Fibroblast of skin of left biceps (primary cell): ENCODE measurements around the gene PTBP2.

Source experiments
- DNase-seq, 2 experiments: peaks; one replicate each; pipeline ENCODE4 v3.0.0-alpha.2; 2013; ENCODE audit warnings: low read depth in 2 of 2

Gene PTBP2

GRCh38 chr1:96721416-96722160 lies at the start of gene PTBP2:
PTBP2 (plus strand) TSS chr1:96721784; CDS start chr1:96721865, 81 bp downstream.
- peak; percentile 53 to 57 for DNase-seq

- no peak for DNase-seq
These were observed 46.7 kb upstream of the PTBP2 start for GRCh38 chr1:96674915-96675314.

- DNase-seq: no peak
These were observed 39.5 kb upstream of the PTBP2 start for GRCh38 chr1:96682056-96682455.

GRCh38 chr1:96683931-96684330 lies 37.7 kb upstream of the PTBP2 start:
- no peak for DNase-seq

- no peak for DNase-seq
These were observed 36.8 kb upstream of the PTBP2 start for GRCh38 chr1:96684744-96685143.

GRCh38 chr1:96688767-96689166 lies 32.8 kb upstream of the PTBP2 start:
- no peak for DNase-seq

GRCh38 chr1:96695954-96696353 lies 25.6 kb upstream of the PTBP2 start:
- no peak for DNase-seq

- DNase-seq: no peak
These were observed 23.1 kb upstream of the PTBP2 start for GRCh38 chr1:96698342-96698983.

GRCh38 chr1:96703186-96703585 lies 18.4 kb upstream of the PTBP2 start:
- DNase-seq: no peak

- DNase-seq: no peak
These were observed 14.6 kb upstream of the PTBP2 start for GRCh38 chr1:96707023-96707422.

GRCh38 chr1:96708482-96708881 lies 13.1 kb upstream of the PTBP2 start:
- no peak for DNase-seq

- DNase-seq: no peak
These were observed 10.7 kb upstream of the PTBP2 start for GRCh38 chr1:96710708-96711477.

- DNase-seq: no peak
These were observed 7.9 kb upstream of the PTBP2 start for GRCh38 chr1:96713649-96714048.

GRCh38 chr1:96714881-96715280 lies 6.7 kb upstream of the PTBP2 start:
- DNase-seq: no peak

GRCh38 chr1:96715482-96715881 lies 6.1 kb upstream of the PTBP2 start:
- no peak for DNase-seq

GRCh38 chr1:96721053-96721415 lies 550 bp upstream of the PTBP2 start:
- DNase-seq: peak in 1 of 2 experiments; percentile 16

- peak; percentile 27 to 33 for DNase-seq
These were observed 758 bp downstream of the PTBP2 start for GRCh38 chr1:96722161-96722922.

- no peak for DNase-seq
These were observed 1.4 kb downstream of the PTBP2 start for GRCh38 chr1:96722958-96723357.

GRCh38 chr1:96723377-96723776 lies 1.8 kb downstream of the PTBP2 start:
- DNase-seq: no peak

- DNase-seq: no peak
These were observed 2.4 kb downstream of the PTBP2 start for GRCh38 chr1:96723936-96724335.

- no peak for DNase-seq
These were observed 6.3 kb downstream of the PTBP2 start for GRCh38 chr1:96727860-96728259.
